GM19455 (cell line): ENCODE results near the gene GNA12.
A peak's percentile ranks its signal among the peaks of the same experiment; 100 is the strongest.
"Not testable (repeated sequence)": the region's sequence is repeated elsewhere in the genome, so short reads cannot be mapped to it uniquely, and the experiment has no call there.

ENCODE experiments used
- ATAC-seq: cut with Tn5 transposase; IDR thresholded peaks from one replicate; pipeline ENCODE4 v1.9.1; 2021; ENCODE audit not compliant: unreplicated experiment

The GNA12 gene

GRCh38 chr7:2701832-2702593 lies 142.1 kb downstream of the GNA12 start:
- ATAC-seq, result no peak

- ATAC-seq, result no peak
These were observed 142.7 kb downstream of the GNA12 start for GRCh38 chr7:2701424-2701823.

GRCh38 chr7:2700141-2700850 lies 143.8 kb downstream of the GNA12 start:
- ATAC-seq, result no peak

- no peak for ATAC-seq
These were observed 144.9 kb downstream of the GNA12 start for GRCh38 chr7:2699289-2699620.

- ATAC-seq, result peak; percentile 92
These were observed 145.4 kb downstream of the GNA12 start for GRCh38 chr7:2698581-2699288.

- not testable (repeated sequence) for ATAC-seq
These were observed 150.0 kb downstream of the GNA12 start for GRCh38 chr7:2694122-2694436.

- ATAC-seq, result not testable (repeated sequence)
These were observed 150.5 kb downstream of the GNA12 start for GRCh38 chr7:2693420-2694121.

GRCh38 chr7:2692543-2692942 lies 151.6 kb downstream of the GNA12 start:
- no peak for ATAC-seq

GRCh38 chr7:2691932-2692439 lies 152.1 kb downstream of the GNA12 start:
- ATAC-seq, result not testable (repeated sequence)

GRCh38 chr7:2691011-2691707 lies 152.9 kb downstream of the GNA12 start:
- no peak for ATAC-seq

GRCh38 chr7:2689951-2690705 lies 154.0 kb downstream of the GNA12 start:
- no peak for ATAC-seq

- ATAC-seq, result no peak
These were observed 154.7 kb downstream of the GNA12 start for GRCh38 chr7:2689343-2689847.

- peak; percentile 72 for ATAC-seq
These were observed 155.4 kb downstream of the GNA12 start for GRCh38 chr7:2688409-2689342.

GRCh38 chr7:2687881-2688318 lies 156.2 kb downstream of the GNA12 start, which contains the start of gene AMZ1:
TSS of gene AMZ1 (plus strand) at chr7:2688202. CDS start at chr7:2700452, 12,250 bp downstream.
- no peak for ATAC-seq

- ATAC-seq, result no peak
These were observed 156.7 kb downstream of the GNA12 start for GRCh38 chr7:2687338-2687869.

- ATAC-seq, result no peak
These were observed 158.0 kb downstream of the GNA12 start for GRCh38 chr7:2686101-2686500.

- no peak for ATAC-seq
These were observed 159.6 kb downstream of the GNA12 start for GRCh38 chr7:2684501-2684900.
